HG03439 (cell line): ENCODE data around the gene TRMT6.

Experiments used
- ATAC-seq: cut with Tn5 transposase; IDR thresholded peaks from one replicate; pipeline ENCODE4 v1.9.1; 2021; ENCODE audit warnings: mild to moderate bottlenecking, moderate library complexity; ENCODE audit not compliant: unreplicated experiment

The TRMT6 gene, protein sequence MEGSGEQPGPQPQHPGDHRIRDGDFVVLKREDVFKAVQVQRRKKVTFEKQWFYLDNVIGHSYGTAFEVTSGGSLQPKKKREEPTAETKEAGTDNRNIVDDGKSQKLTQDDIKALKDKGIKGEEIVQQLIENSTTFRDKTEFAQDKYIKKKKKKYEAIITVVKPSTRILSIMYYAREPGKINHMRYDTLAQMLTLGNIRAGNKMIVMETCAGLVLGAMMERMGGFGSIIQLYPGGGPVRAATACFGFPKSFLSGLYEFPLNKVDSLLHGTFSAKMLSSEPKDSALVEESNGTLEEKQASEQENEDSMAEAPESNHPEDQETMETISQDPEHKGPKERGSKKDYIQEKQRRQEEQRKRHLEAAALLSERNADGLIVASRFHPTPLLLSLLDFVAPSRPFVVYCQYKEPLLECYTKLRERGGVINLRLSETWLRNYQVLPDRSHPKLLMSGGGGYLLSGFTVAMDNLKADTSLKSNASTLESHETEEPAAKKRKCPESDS

GRCh38 chr20:5950271-5951031, at the start of gene TRMT6, which contains the start of gene MCM8:
TRMT6 (minus strand) TSS chr20:5950533; CDS start chr20:5950405, 128 bp downstream.
MCM8 (plus strand) TSS chr20:5950652; CDS start chr20:5952016, 1,364 bp downstream.
- peak; percentile 98 for ATAC-seq

GRCh38 chr20:5999783-6000182, 49.5 kb upstream of the TRMT6 start:
- ATAC-seq: no peak

DNA sequence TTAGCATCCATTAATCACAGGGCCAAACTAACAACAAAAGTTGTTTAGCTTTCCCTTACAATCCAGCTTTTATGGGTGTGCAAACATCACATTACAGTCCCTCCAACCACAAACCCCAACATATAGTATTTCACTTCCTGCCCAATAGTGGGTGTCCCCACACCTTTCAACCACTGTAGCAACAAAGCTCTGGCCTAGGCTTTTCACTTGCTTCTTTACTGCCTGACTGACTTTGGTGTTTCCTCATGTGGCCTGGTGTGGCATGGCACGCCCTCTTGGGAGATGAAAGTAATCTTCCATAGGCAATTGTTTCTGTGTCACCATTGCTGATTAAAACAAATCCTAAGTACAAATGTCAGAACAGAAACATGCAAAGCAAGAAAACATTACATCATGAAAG, 46.4 kb upstream of the TRMT6 start:
- peak; percentile 77 for ATAC-seq

- ATAC-seq: no peak
Observed at GRCh38 chr20:5991623-5992441, 41.5 kb upstream of the TRMT6 start.

- ATAC-seq: no peak
Observed at GRCh38 chr20:5990946-5991345, 40.6 kb upstream of the TRMT6 start.

- ATAC-seq: no peak
Observed at GRCh38 chr20:5989539-5989938, 39.2 kb upstream of the TRMT6 start.

- no peak for ATAC-seq
Observed at GRCh38 chr20:5987383-5987782, 37.0 kb upstream of the TRMT6 start.

DNA sequence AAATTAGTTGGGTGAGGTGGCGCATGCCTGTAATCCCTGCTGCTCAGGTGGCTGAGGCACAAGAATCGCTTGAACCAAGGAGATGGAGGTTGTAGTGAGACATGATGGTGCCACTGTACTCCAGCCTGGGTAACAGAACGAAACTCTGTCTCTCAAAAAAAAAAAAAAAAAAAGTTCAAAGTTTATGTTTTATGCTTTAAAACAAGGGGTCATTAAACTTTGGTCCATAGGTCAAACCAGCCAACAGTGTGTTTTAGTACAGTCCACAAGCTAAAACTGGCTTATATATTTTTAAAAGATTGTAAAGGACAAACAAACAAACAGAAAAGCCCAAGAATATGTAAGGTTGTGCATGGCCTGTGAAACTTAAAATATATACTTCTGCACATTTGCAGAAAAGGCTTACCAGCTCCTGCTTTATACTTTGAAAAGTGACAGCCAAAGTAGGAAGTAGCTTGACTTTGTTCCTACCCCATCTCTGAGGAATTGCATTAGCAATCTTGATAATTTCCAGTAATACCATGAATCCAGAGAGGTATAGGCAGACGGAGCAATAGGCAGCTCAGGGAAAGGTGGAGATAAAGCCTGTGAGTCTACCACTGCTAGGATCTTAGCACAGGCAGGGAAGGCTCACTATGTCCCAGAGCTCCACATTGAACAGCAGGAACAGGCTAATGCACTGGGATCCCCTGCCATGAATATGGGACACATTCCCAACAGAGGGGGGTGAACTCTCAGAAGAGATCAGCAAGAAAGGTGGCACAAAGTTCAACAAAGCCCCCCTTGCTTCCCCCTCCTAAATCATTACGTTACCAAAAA, 30.6 kb upstream of the TRMT6 start:
- ATAC-seq: no peak

- ATAC-seq: no peak
Observed at GRCh38 chr20:5979801-5980200, 29.5 kb upstream of the TRMT6 start.

DNA sequence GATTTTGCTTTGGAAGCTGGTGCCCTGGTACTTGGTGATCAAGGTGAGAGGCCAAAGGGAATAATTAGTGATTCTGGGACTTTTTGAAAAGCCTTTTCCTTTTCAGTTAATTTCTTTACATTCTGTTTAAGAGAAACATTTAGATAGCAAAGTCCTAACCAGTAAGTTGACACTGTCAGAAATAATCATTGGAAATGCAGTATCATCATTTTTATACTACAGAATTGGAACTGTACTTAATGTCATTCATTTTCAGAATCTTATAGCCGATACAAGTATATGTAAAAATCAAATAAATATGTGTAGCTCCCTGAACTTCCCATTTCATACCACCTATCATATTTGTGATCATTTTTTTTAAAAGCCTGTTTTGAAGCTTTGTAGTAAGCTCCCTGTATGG, 27.6 kb upstream of the TRMT6 start:
- ATAC-seq: no peak

- ATAC-seq: no peak
Observed at GRCh38 chr20:5977223-5977622, 26.9 kb upstream of the TRMT6 start.

DNA sequence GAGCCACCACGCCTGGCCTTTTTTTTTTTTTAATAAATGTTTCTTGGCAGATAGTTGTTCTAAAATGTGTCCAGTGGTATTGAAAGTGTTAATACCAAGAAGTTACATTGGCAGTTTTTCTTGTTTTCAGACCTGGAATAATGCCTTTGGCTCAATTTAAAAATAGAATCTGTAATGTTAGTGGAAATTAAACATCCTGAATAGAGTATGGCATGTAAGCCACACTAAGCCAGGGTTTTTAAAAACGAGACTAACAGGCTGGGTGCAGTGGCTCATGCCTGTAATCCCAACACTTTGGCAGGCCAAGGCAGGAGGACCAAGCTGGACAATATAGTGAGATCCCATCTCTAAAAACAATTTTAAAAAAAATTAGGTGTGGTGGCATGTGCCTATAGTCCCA, 25.4 kb upstream of the TRMT6 start:
- ATAC-seq: no peak

DNA sequence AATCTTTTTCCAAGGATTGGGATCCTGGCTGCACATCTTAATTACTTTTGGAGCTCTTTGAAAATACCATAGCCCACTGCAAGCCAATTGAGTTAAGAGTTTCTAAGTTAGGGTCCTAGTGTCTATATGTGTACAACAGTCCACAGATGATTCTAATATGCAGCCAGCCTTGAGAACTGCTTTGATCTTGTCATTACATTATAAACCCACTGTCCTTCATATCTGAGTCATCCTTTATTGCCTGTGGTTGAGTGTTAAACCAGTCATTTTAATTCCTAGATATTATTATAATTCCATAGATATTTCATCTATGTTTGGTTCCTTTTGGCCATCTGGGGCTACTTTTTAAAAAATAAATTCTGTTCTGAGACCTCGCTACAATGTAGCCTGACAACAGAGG, 24.2 kb upstream of the TRMT6 start:
- ATAC-seq: no peak

- ATAC-seq: no peak
Observed at GRCh38 chr20:5973971-5974370, 23.6 kb upstream of the TRMT6 start.

DNA sequence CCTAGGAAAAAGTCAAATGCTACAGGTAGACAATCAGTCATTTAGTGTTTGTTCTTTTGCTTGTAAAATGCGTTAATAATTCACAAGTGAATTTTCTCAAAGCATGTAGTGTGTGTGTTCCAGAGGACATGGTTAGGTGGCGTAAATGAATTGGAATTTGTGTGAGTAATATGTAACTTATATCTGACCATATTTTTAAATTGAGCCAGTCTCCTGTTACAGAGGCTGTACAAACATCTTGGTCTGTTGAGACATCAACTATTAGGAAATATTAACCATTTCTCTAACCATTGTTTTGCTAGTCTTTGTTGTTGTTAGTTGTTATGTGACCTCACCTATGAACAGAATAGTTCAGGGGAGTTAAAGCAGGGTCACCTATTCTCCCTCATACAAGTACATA, 22.8 kb upstream of the TRMT6 start:
- ATAC-seq: no peak

- no peak for ATAC-seq
Observed at GRCh38 chr20:5971203-5971602, 20.9 kb upstream of the TRMT6 start.

DNA sequence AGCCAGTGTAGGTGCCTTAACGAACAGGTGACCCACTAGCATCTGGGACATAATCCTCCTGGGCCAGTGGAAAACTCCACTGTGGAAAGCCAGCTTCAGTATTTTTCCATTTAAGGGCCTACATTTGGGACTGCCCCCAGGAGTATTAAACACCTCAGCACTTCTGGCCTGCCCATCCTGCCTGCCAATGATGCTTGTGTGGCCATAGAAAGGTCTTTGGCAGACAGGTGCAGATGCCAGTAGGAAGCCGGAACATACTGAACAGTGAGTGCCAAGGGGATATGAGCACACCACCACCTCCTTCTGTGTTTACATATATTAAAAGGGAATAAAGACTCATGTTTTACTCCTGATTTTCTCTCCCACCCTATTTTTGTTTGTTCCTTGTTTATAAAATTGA, 20.0 kb upstream of the TRMT6 start:
- ATAC-seq: no peak

DNA sequence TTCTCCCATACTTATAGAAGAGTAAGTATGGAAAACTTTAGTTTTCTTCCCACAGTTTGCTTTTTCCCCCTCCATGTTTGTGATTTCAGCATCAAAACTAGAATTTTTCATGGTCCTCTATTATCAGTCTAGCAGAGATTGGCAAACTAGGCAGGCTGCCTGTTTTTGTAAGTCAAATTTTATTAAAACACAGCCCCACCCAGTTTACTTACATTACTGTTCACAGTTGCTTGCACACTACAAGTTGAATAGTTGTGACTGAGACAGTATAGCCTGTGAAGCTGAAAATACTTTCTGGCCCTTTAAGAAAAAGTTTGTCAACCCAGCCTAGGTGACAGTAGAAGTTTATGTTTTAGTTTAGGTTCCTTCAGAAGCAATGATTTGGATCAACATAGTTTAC, 19.6 kb upstream of the TRMT6 start:
- no peak for ATAC-seq

DNA sequence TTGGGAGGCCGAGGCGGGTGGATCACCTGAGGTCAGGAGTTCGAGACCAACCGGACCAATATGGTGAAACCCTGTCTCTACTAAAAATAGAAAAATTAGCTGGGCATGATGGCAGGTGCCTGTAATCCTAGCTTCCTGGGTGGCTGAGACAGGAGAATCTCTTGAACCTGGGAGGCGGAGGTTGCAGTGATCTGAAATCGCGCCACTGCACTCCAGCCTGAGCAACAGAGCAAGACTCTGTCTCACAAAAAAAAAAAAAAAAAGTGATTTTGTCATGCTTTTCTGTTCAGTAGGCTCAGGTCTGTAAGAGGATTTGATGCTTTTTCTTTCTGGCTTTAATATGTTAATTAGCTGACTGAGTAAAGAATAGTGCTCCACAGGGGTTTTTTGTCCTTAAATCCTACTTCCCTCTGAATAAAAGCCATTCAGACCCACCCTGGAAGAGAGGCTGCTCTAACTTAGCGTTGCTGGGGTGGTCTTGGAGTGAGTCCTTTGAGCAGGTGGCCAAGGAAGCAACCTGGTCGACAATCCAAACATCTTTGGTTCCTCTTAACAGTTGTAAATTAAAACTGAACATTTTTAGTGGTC, 19.1 kb upstream of the TRMT6 start:
- ATAC-seq: no peak

GRCh38 chr20:5968462-5968861, 18.1 kb upstream of the TRMT6 start:
- ATAC-seq: no peak
